GM18499 (cell line): ENCODE data around the gene COQ7.

Source experiments
- ATAC-seq: cut with Tn5 transposase; IDR thresholded peaks from one replicate; pipeline ENCODE4 v1.9.1; 2021; ENCODE audit warnings: moderate number of reproducible peaks; ENCODE audit not compliant: insufficient read depth, unreplicated experiment

The COQ7 gene

GRCh38 chr16:19110537-19111360 is 43.3 kb downstream of the COQ7 start:
- no peak for ATAC-seq

- ATAC-seq = no peak
Observed at GRCh38 chr16:19112099-19112407, 44.6 kb downstream of the COQ7 start.

GRCh38 chr16:19113577-19114358 is 46.4 kb downstream of the COQ7 start, which contains the start of gene ITPRIPL2:
Gene ITPRIPL2 (plus strand): TSS chr16:19113964. CDS start chr16:19114462, 498 bp downstream.
- ATAC-seq = no peak

- no peak for ATAC-seq
Observed at GRCh38 chr16:19114359-19115147, 47.1 kb downstream of the COQ7 start.

- ATAC-seq = no peak
Observed at GRCh38 chr16:19115148-19116021, 48.0 kb downstream of the COQ7 start.

GRCh38 chr16:19116711-19117449 is 49.5 kb downstream of the COQ7 start:
- no peak for ATAC-seq

- no peak for ATAC-seq
Observed at GRCh38 chr16:19118938-19119431, 51.6 kb downstream of the COQ7 start.

- no peak for ATAC-seq
Observed at GRCh38 chr16:19119564-19119963, 52.1 kb downstream of the COQ7 start.

- no peak for ATAC-seq
Observed at GRCh38 chr16:19123535-19124178, 56.2 kb downstream of the COQ7 start.

- ATAC-seq = no peak
Observed at GRCh38 chr16:19126300-19126699, 58.9 kb downstream of the COQ7 start.

GRCh38 chr16:19127205-19127604 is 59.8 kb downstream of the COQ7 start:
- ATAC-seq = no peak

- ATAC-seq = no peak
Observed at GRCh38 chr16:19127674-19128131, 60.3 kb downstream of the COQ7 start.

- ATAC-seq = no peak
Observed at GRCh38 chr16:19128454-19129200, 61.2 kb downstream of the COQ7 start.
